ENCODE results near the gene SOX10.

The SOX10 gene

GRCh38 chr22:37942133-37942532, 42.2 kb downstream of the SOX10 start:
- TF ChIP-seq CTCF (IDR thresholded peaks at IDR 0.05; ENCODE audit: low read depth, low read length, missing control alignments): no peak
- H3K4me3 ChIP-seq (ENCODE audit: low read depth, low read length): no peak overlapping the region
- no peak for DNase-seq (ENCODE audit: low read depth)
- in situ Hi-C loops (cut with HindIII; ENCODE audit: low sequenced_read_pairs): no loop called here

GRCh38 chr22:37940698-37941376, 43.5 kb downstream of the SOX10 start:
- in situ Hi-C loops (cut with HindIII; ENCODE audit: low sequenced_read_pairs): no loop called here
- H3K4me3 ChIP-seq (ENCODE audit: low read depth, low read length): no peak overlapping the region

GRCh38 chr22:37933711-37934376, 50.5 kb downstream of the SOX10 start:
- in situ Hi-C loops (cut with HindIII; ENCODE audit: low sequenced_read_pairs): no loop called here
- peak; percentile 99 for TF ChIP-seq CTCF (IDR thresholded peaks at IDR 0.05; ENCODE audit: low read depth, low read length, missing control alignments)
- H3K4me3 ChIP-seq (ENCODE audit: low read depth, low read length): no peak overlapping the region
- DNase-seq (ENCODE audit: low read depth): peak; percentile 88

More at GRCh38 chr22:37940698-37941376, 43.5 kb downstream of the SOX10 start:
- TF ChIP-seq CTCF (IDR thresholded peaks at IDR 0.05; ENCODE audit: low read depth, low read length, missing control alignments): no peak
- no peak for DNase-seq (ENCODE audit: low read depth)

- H3K4me3 ChIP-seq (ENCODE audit: low read depth, low read length): no peak overlapping the region
- in situ Hi-C loops (cut with HindIII; ENCODE audit: low sequenced_read_pairs): no loop called here
- no peak for TF ChIP-seq CTCF (IDR thresholded peaks at IDR 0.05; ENCODE audit: low read depth, low read length, missing control alignments)
- DNase-seq (ENCODE audit: low read depth): no peak
Measured at GRCh38 chr22:37932821-37933578, 51.4 kb downstream of the SOX10 start.

GRCh38 chr22:37932401-37932800, 52.0 kb downstream of the SOX10 start:
- no peak for TF ChIP-seq CTCF (IDR thresholded peaks at IDR 0.05; ENCODE audit: low read depth, low read length, missing control alignments)
- H3K4me3 ChIP-seq (ENCODE audit: low read depth, low read length): no peak overlapping the region
- in situ Hi-C loops (cut with HindIII; ENCODE audit: low sequenced_read_pairs): no loop called here
- no peak for DNase-seq (ENCODE audit: low read depth)

GRCh38 chr22:37931893-37932389, 52.4 kb downstream of the SOX10 start:
- no peak for DNase-seq (ENCODE audit: low read depth)
- no peak for TF ChIP-seq CTCF (IDR thresholded peaks at IDR 0.05; ENCODE audit: low read depth, low read length, missing control alignments)
- H3K4me3 ChIP-seq (ENCODE audit: low read depth, low read length): no peak overlapping the region
- in situ Hi-C loops (cut with HindIII; ENCODE audit: low sequenced_read_pairs): no loop called here
